GM23248 (cell line): ENCODE data around the gene GGT6.

Source experiments
- EZH2 ChIP-seq: fragments of 200-600 bp; sonication (generic); IDR thresholded peaks from 2 replicates; pipeline ENCODE4 v1.6.1; 2018; ENCODE audit warnings: antibody characterized with exemption, mild to moderate bottlenecking; ENCODE audit not compliant: insufficient read depth, poor library complexity, severe bottlenecking
- EZH2phosphoT487 ChIP-seq: fragments of 200-600 bp; sonication (generic); IDR thresholded peaks from 2 replicates; pipeline ENCODE4 v1.6.1; 2018; ENCODE audit warnings: antibody characterized with exemption, moderate library complexity, mild to moderate bottlenecking, low read depth; ENCODE audit not compliant: insufficient read depth

GRCh38 chr17:4530799-4531730 lies 29.3 kb downstream of the GGT6 start:
- TF ChIP-seq EZH2 (no peak), EZH2phosphoT487 (no peak)
